HepG2 (cell line): ENCODE results near the gene SPATA25. TPM values are rescaled to one million over a fixed set of nuclear protein-coding genes. Genes with fewer than 3 reads are reported as not detected.

Source experiments
- GRHL1 ChIP-seq: sonication (generic); formaldehyde crosslinking; conservative IDR thresholded peaks from 2 replicates; pipeline ENCODE4 v1.8.0; 2022; ENCODE audit warnings: missing genetic modification reagents
- MIER2 ChIP-seq: IDR thresholded peaks from 2 replicates; pipeline ENCODE4 v1.6.1; 2016; ENCODE audit warnings: missing biosample characterization, missing genetic modification reagents
- MYPOP ChIP-seq: sonication (generic); formaldehyde crosslinking; IDR thresholded peaks from 2 replicates; pipeline ENCODE4 v1.8.1; 2023; ENCODE audit warnings: mild to moderate bottlenecking, moderate library complexity, missing genetic modification reagents
- PLSCR1 ChIP-seq: sonication (generic); formaldehyde crosslinking; IDR thresholded peaks from 2 replicates; pipeline ENCODE4 v1.5.0; 2020; ENCODE audit warnings: missing genetic modification reagents, mild to moderate bottlenecking, borderline replicate concordance
- SMARCE1 ChIP-seq: fragments of 450-650 bp; IDR thresholded peaks from 2 replicates; pipeline ENCODE4 v1.6.1; 2017; ENCODE audit warnings: borderline replicate concordance
- SNAPC2 ChIP-seq: sonication (generic); formaldehyde crosslinking; IDR thresholded peaks from 2 replicates; pipeline ENCODE4 v1.8.1; 2022; ENCODE audit warnings: mild to moderate bottlenecking, missing genetic modification reagents
- TBP ChIP-seq: sonication (generic); formaldehyde crosslinking; IDR thresholded peaks from 2 replicates; pipeline ENCODE4 v1.5.0; 2020; ENCODE audit warnings: missing genetic modification reagents
- TCF12 ChIP-seq, 2 experiments: fragments of 450-650 bp in 1 of 2; sonication (generic) in 1 of 2; formaldehyde crosslinking in 1 of 2; IDR thresholded peaks; 2 replicates each; pipeline versions ENCODE4 v1.6.1 to v1.8.0; 2017 to 2022; ENCODE audit warnings: antibody characterized with exemption in 1 of 2, mild to moderate bottlenecking in 1 of 2, missing genetic modification reagents in 1 of 2, moderate library complexity in 1 of 2
- XBP1 ChIP-seq: sonication (generic); formaldehyde crosslinking; IDR thresholded peaks from 2 replicates; pipeline ENCODE4 v1.5.0; 2020; ENCODE audit warnings: missing genetic modification reagents
- ZBTB14 ChIP-seq: sonication (generic); formaldehyde crosslinking; IDR thresholded peaks from 2 replicates; pipeline ENCODE4 v1.4.0; 2020; ENCODE audit warnings: missing genetic modification reagents
- ZNF280D ChIP-seq: sonication (generic); formaldehyde crosslinking; IDR thresholded peaks from 2 replicates; pipeline ENCODE4 v1.5.1; 2020; ENCODE audit warnings: mild to moderate bottlenecking, missing genetic modification reagents
- ZNF510 ChIP-seq: sonication (generic); formaldehyde crosslinking; IDR thresholded peaks from 2 replicates; pipeline ENCODE4 v1.4.0; 2020; ENCODE audit warnings: low read depth, mild to moderate bottlenecking, missing genetic modification reagents
- ZNF513 ChIP-seq: sonication (generic); formaldehyde crosslinking; conservative IDR thresholded peaks from 2 replicates; pipeline ENCODE4 v1.5.0; 2020; ENCODE audit warnings: missing genetic modification reagents
- ZNF547 ChIP-seq: sonication (generic); formaldehyde crosslinking; IDR thresholded peaks from 2 replicates; pipeline ENCODE4 v1.5.1; 2020; ENCODE audit warnings: mild to moderate bottlenecking, missing genetic modification reagents
- ZNF572 ChIP-seq: sonication (generic); formaldehyde crosslinking; IDR thresholded peaks from 2 replicates; pipeline ENCODE4 v1.5.1; 2020; ENCODE audit warnings: mild to moderate bottlenecking, missing genetic modification reagents
- ZNF577 ChIP-seq: sonication (generic); formaldehyde crosslinking; IDR thresholded peaks from 2 replicates; pipeline ENCODE4 v1.4.0; 2020; ENCODE audit warnings: mild to moderate bottlenecking, low read depth, missing genetic modification reagents, borderline replicate concordance
- ZNF616 ChIP-seq: sonication (generic); formaldehyde crosslinking; IDR thresholded peaks from 2 replicates; pipeline ENCODE4 v1.5.0; 2020; ENCODE audit warnings: low read depth, mild to moderate bottlenecking, missing genetic modification reagents
- polyA plus RNA-seq, 8 experiments: library from polyadenylated mRNA; depleted of rRNA in 3 of 8; stranded (reverse) in 7 of 8; unstranded in 1 of 8; fragments of >200 nt; fragmentation: Illumina TruSeq in 4 of 8; extraction: Trizol in 4 of 8; gene quantifications; 2 replicates each; pipeline versions ENCODE4 v1.2.1 to v1.2.3, GENCODE V29; 2011 to 2016; ENCODE audit warnings: low read depth in 4 of 8, missing spikeins in 1 of 8, mixed read lengths in 1 of 8; ENCODE audit not compliant: insufficient read depth in 1 of 8
- total RNA-seq, 5 experiments: library from RNA; depleted of rRNA; stranded (reverse); fragments of >200 nt; fragmentation: Illumina TruSeq; extraction: Trizol; gene quantifications; 2 replicates each; pipeline ENCODE4 v1.2.3, GENCODE V29; 2016; ENCODE audit warnings: low read depth in 1 of 5

Gene SPATA25
- total and polyA plus RNA-seq, 2 of the 13 experiments (the other 11 are each of a cell fraction or from before 2014, with no cell fraction given): 4.8 to 7.6 TPM

GRCh38 chr20:45857114-45857881 lies 30.1 kb downstream of the SPATA25 start, which contains the start of the genes ACOT8 and ZSWIM3 (continued):
- peak; percentile 75; the same call in 1 of the 2 replicates for TF ChIP-seq MYPOP
- TF ChIP-seq ZNF280D (CRISPR knock-in tag): peak; percentile 72; the same call in 1 of the 2 replicates
- TF ChIP-seq SMARCE1: no peak
- TF ChIP-seq XBP1 (CRISPR knock-in tag): 0 out of 2 replicates have a peak, but pooled peaks have one; percentile 65
- no peak for TF ChIP-seq TBP
- TF ChIP-seq ZNF616 (CRISPR knock-in tag): 0 out of 2 replicates have a peak, but pooled peaks have one; percentile 59
- TF ChIP-seq SNAPC2 (CRISPR knock-in tag): peak; percentile 92
- TF ChIP-seq ZNF510: 0 out of 2 replicates have a peak, but pooled peaks have one; percentile 65
- no peak for TF ChIP-seq PLSCR1 (CRISPR knock-in tag)
- TF ChIP-seq ZNF547 (CRISPR knock-in tag): peak; percentile 89
- no peak for TF ChIP-seq ZBTB14 (CRISPR knock-in tag)
- TF ChIP-seq ZNF513 (CRISPR knock-in tag): peak; percentile 97; the same call in 1 of the 2 replicates
- peak; percentile 48; the same call in 1 of the 2 replicates for TF ChIP-seq MIER2
- no peak for TF ChIP-seq ZNF577 (CRISPR knock-in tag)
- TF ChIP-seq ZNF572: peak; percentile 95; the same call in 1 of the 2 replicates
- no peak for TF ChIP-seq GRHL1 (CRISPR knock-in tag)
- TF ChIP-seq TCF12 (IDR thresholded peaks at IDR 0.05): no peak
- no peak; the same call in 1 of the 2 replicates for TF ChIP-seq TCF12 (CRISPR knock-in tag; IDR thresholded peaks at IDR 0.05)
